ENCODE results near the gene ASCC3. TPM values are rescaled to one million over a fixed set of nuclear protein-coding genes. Genes with fewer than 3 reads are reported as not detected.

The ASCC3 gene
- total and polyA plus RNA-seq, 12 donors: 3.9 to 22.9 (median 16.1) TPM

- intact Hi-C loops (cut with DNase I): no loop called here
- H3K27me3 ChIP-seq: no peaks in the 10 kb centered on the region
- no peaks in the 10 kb centered on the region for H3K4me1 ChIP-seq
- H3K27ac ChIP-seq: no peak overlapping the region
- DNase-seq: no peak
- H3K36me3 ChIP-seq: peaks cover 0 to 24% (median 0%) of the 10 kb centered on the region in 9 donors
- 44 to 95% methylated on average over 2 of the region's 2 CpGs for WGBS, 2 donors
- ATAC-seq: no peak
- no peak overlapping the region for H3K4me3 ChIP-seq
- H3K9me3 ChIP-seq: no peaks in the 10 kb centered on the region
- no peak for TF ChIP-seq CTCF (IDR thresholded peaks at IDR 0.05)
These were observed 34.9 kb downstream of the ASCC3 start for GRCh38 chr6:100846276-100846675.

- ATAC-seq (no peak), DNase-seq (no peak)
- Histone ChIP-seq H3K36me3 (peaks cover 0 to 24% (median 0%) of the 10 kb centered on the region in 9 donors), H3K27me3 (no peaks in the 10 kb centered on the region), H3K27ac (no peak overlapping the region), H3K9me3 (no peaks in the 10 kb centered on the region), H3K4me3 (no peak overlapping the region), H3K4me1 (no peaks in the 10 kb centered on the region)
- no peak for TF ChIP-seq CTCF (IDR thresholded peaks at IDR 0.05)
- WGBS, 2 donors: 80 to 81% methylated on average over 1 of the region's 1 CpG
- intact Hi-C loops (cut with DNase I): no loop called here
These were observed 35.5 kb downstream of the ASCC3 start for GRCh38 chr6:100845676-100846075.

- H3K9me3 ChIP-seq: peaks cover 0 to 7% (median 0%) of the 10 kb centered on the region in 11 donors
- H3K36me3 ChIP-seq: no peaks in the 10 kb centered on the region
- intact Hi-C loops (cut with DNase I): no loop called here
- WGBS, 2 donors: 96 to 97% methylated on average over 1 of the region's 1 CpG
- no peaks in the 10 kb centered on the region for H3K27me3 ChIP-seq
- H3K27ac ChIP-seq: no peak overlapping the region
- H3K4me3 ChIP-seq: no peak overlapping the region
- ATAC-seq: no peak
- DNase-seq: no peak
- TF ChIP-seq CTCF (IDR thresholded peaks at IDR 0.05): no peak
- peaks cover 0 to 5% (median 0%) of the 10 kb centered on the region in 9 donors for H3K4me1 ChIP-seq
These were observed 41.7 kb downstream of the ASCC3 start for GRCh38 chr6:100839419-100839818.

GRCh38 chr6:100838011-100838410, 43.1 kb downstream of the ASCC3 start:
- H3K9me3 ChIP-seq: peaks cover 0 to 7% (median 0%) of the 10 kb centered on the region in 11 donors
- no peak for TF ChIP-seq CTCF (IDR thresholded peaks at IDR 0.05)
- H3K4me3 ChIP-seq: no peak overlapping the region
- no peak overlapping the region for H3K27ac ChIP-seq
- H3K36me3 ChIP-seq: no peaks in the 10 kb centered on the region
- DNase-seq: no peak
- intact Hi-C loops (cut with DNase I): no loop called here
- H3K27me3 ChIP-seq: no peaks in the 10 kb centered on the region
- peaks cover 0 to 5% (median 0%) of the 10 kb centered on the region in 9 donors for H3K4me1 ChIP-seq
- no peak for ATAC-seq
